Mesothelial cell of epicardium (in vitro differentiated cells): ENCODE measurements around the gene CC2D1B. TPM values are rescaled to one million over a fixed set of nuclear protein-coding genes. Genes with fewer than 3 reads are reported as not detected.

Experiments used
- DNase-seq, 2 experiments: peaks; one replicate each; pipeline ENCODE4 v3.0.0; 2021; ENCODE audit warnings: low spot score in 2 of 2; ENCODE audit not compliant: unreplicated experiment in 2 of 2
- H3K27ac Mint-ChIP-seq: 2 replicates; pipeline ENCODE4 v1.8.0; 2021; ENCODE audit warnings: mixed read lengths
- H3K27me3 Mint-ChIP-seq: 2 replicates; pipeline ENCODE4 v1.8.0; 2021; ENCODE audit warnings: low read depth, mixed read lengths
- H3K36me3 Mint-ChIP-seq: 2 replicates; pipeline ENCODE4 v1.8.0; 2021; ENCODE audit warnings: mixed read lengths
- H3K4me1 Mint-ChIP-seq: 2 replicates; pipeline ENCODE4 v1.8.0; 2021; ENCODE audit warnings: mixed read lengths
- H3K4me3 Mint-ChIP-seq: 2 replicates; pipeline ENCODE4 v1.8.0; 2021; ENCODE audit warnings: mild to moderate bottlenecking, moderate library complexity, mixed read lengths
- H3K9me3 Mint-ChIP-seq: 2 replicates; pipeline ENCODE4 v1.8.0; 2021; ENCODE audit warnings: mixed read lengths
- CTCF ChIP-seq: fragments of 200-600 bp; sonication (generic); IDR thresholded peaks from one replicate; pipeline ENCODE4 v1.5.0; 2021; ENCODE audit warnings: antibody characterized with exemption; ENCODE audit not compliant: unreplicated experiment
- total RNA-seq: library from RNA; stranded (reverse); gene quantifications from 3 replicates; pipeline ENCODE4 v1.2.1, GENCODE V29; 2021

CC2D1B gene
- 33.2 to 33.4 TPM (median 33.2 TPM) in 3 replicates for total RNA-seq

GRCh38 chr1:52365746-52366516 is at the start of gene CC2D1B:
CC2D1B (minus strand) TSS chr1:52366205; CDS start chr1:52364620, 1,585 bp downstream.
- peaks cover 30% of the 10 kb centered on the region for H3K4me1 Mint-ChIP-seq
- peaks cover 5% of the 10 kb centered on the region for H3K36me3 Mint-ChIP-seq
- H3K27me3 Mint-ChIP-seq, result no peaks in the 10 kb centered on the region
- TF ChIP-seq CTCF, result no peak
- H3K27ac Mint-ChIP-seq, result peak within 1 kb of the TSS; percentile 95
- H3K4me3 Mint-ChIP-seq, result peak within 1 kb of the TSS; percentile 93
- peak; percentile 99 to 100 for DNase-seq
- no peaks in the 10 kb centered on the region for H3K9me3 Mint-ChIP-seq

GRCh38 chr1:52414942-52415341 is 48.9 kb upstream of the CC2D1B start:
- Mint-ChIP-seq H3K27me3 (no peaks in the 10 kb centered on the region), H3K4me1 (no peaks in the 10 kb centered on the region), H3K9me3 (peaks cover 3% of the 10 kb centered on the region), H3K36me3 (peaks cover 52% of the 10 kb centered on the region), H3K27ac (no peak overlapping the region), H3K4me3 (no peak overlapping the region)
- no peak for DNase-seq
- TF ChIP-seq CTCF, result no peak

GRCh38 chr1:52413410-52413989 is 47.5 kb upstream of the CC2D1B start:
- DNase-seq, result no peak
- Mint-ChIP-seq H3K9me3 (peaks cover 3% of the 10 kb centered on the region), H3K27ac (no peak overlapping the region), H3K36me3 (peaks cover 53% of the 10 kb centered on the region), H3K4me1 (no peaks in the 10 kb centered on the region), H3K4me3 (no peak overlapping the region), H3K27me3 (no peaks in the 10 kb centered on the region)
- TF ChIP-seq CTCF, result no peak

- Mint-ChIP-seq H3K27ac (peak overlapping the region; percentile 99), H3K36me3 (peaks cover 26% of the 10 kb centered on the region), H3K9me3 (no peaks in the 10 kb centered on the region), H3K4me3 (peak overlapping the region; percentile 100), H3K27me3 (no peaks in the 10 kb centered on the region), H3K4me1 (peaks cover 28% of the 10 kb centered on the region)
- DNase-seq, result no peak
- TF ChIP-seq CTCF, result no peak
These were observed 39.0 kb upstream of the CC2D1B start for GRCh38 chr1:52404975-52405338.

GRCh38 chr1:52404116-52404974 is 38.3 kb upstream of the CC2D1B start, which contains the start of the genes ORC1 and PRPF38A:
ORC1 (minus strand) TSS chr1:52404423; CDS start chr1:52402223, 2,200 bp downstream.
PRPF38A (plus strand) TSS chr1:52404602; CDS start chr1:52404750, 148 bp downstream.
- Mint-ChIP-seq H3K9me3 (no peaks in the 10 kb centered on the region), H3K27me3 (no peaks in the 10 kb centered on the region), H3K4me1 (peaks cover 28% of the 10 kb centered on the region), H3K27ac (peak within 1 kb of the TSS; percentile 99), H3K4me3 (peak within 1 kb of the TSS; percentile 100), H3K36me3 (peaks cover 26% of the 10 kb centered on the region)
- TF ChIP-seq CTCF, result peak; percentile 48
- peak; percentile 95 for DNase-seq
